Measurements from ENCODE around the gene CXXC1. TPM values are rescaled to one million over a fixed set of nuclear protein-coding genes. Genes with fewer than 3 reads are reported as not detected.

CXXC1 gene
- total RNA-seq, 1 donor from 2014 or later = 60.2 TPM

DNA sequence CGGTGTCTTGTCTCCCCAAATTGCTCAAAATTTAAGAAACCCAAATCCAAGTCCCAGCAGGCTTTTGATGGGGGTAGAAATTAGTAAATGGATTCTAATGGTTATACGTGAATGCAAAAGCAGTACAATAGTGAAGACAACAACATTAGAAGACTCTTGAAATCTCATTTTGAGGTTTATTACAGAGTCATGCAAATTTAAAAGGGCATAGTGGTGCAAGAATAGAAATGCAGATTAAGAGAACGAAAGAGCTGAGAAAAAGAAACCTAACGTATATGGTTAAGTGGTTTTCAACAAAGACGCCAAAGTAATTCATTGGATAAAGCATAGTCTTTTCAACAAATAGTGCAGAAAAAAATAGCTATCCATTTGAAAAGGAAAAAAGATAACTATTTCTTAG is 33.2 kb upstream of the CXXC1 start:
- Histone ChIP-seq H3K36me3 (no peaks in the 10 kb centered on the region), H3K4me3 (no peak overlapping the region), H3K27ac (no peak overlapping the region), H3K9me3 (no peaks in the 10 kb centered on the region), H3K27me3 (ENCODE audit: low read depth) (peaks cover 16% of the 10 kb centered on the region), H3K4me1 (no peaks in the 10 kb centered on the region)
- ATAC-seq (no peak), DNase-seq (no peak)
- intact Hi-C loops (cut with DNase I) = no loop called here
- TF ChIP-seq, protein P1, sequence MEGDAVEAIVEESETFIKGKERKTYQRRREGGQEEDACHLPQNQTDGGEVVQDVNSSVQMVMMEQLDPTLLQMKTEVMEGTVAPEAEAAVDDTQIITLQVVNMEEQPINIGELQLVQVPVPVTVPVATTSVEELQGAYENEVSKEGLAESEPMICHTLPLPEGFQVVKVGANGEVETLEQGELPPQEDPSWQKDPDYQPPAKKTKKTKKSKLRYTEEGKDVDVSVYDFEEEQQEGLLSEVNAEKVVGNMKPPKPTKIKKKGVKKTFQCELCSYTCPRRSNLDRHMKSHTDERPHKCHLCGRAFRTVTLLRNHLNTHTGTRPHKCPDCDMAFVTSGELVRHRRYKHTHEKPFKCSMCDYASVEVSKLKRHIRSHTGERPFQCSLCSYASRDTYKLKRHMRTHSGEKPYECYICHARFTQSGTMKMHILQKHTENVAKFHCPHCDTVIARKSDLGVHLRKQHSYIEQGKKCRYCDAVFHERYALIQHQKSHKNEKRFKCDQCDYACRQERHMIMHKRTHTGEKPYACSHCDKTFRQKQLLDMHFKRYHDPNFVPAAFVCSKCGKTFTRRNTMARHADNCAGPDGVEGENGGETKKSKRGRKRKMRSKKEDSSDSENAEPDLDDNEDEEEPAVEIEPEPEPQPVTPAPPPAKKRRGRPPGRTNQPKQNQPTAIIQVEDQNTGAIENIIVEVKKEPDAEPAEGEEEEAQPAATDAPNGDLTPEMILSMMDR (IDR thresholded peaks at IDR 0.05) = no peak

DNA sequence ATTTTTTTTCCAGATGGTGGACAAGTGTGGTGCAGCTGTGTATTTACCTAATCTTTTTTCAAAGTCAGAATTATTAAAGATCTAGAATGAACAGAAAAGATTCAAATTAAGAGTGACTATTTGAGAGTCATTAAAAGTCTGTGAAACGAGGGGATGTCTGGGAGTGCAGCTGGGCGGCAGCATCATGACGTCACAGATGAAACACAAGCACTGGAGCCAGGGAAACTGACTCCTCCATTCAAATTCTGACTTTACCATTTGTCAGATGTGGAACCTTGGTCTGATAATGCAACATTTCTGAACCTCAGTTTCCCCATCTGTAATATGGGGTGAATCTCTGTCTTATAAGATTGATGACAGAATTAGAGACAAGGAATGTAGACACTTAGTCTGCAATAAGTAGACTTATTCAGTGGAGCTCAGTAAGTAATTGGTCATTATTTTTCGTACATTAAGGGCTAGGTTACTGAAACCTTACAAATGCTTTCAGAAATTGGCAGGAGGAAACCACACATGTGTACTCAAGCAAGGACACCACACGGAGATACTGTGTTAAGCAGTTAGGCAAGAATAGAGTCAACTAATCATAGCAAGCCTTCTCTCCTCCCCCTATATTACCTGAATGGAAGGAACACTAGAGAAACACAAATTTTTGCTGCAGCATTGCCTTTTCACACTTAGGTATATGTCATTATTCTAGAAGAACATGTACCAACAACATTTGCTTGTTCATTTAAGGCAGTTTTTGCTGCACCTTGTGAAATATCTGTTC is 27.8 kb upstream of the CXXC1 start:
- Histone ChIP-seq H3K27ac (no peak overlapping the region), H3K4me3 (no peak overlapping the region), H3K4me1 (no peaks in the 10 kb centered on the region), H3K9me3 (no peaks in the 10 kb centered on the region), H3K27me3 (ENCODE audit: low read depth) (peaks cover 30% of the 10 kb centered on the region), H3K36me3 (no peaks in the 10 kb centered on the region)
- TF ChIP-seq, protein P1 (IDR thresholded peaks at IDR 0.05) = no peak
- DNase-seq (no peak), ATAC-seq (no peak)
- intact Hi-C loops (cut with DNase I) = no loop called here

DNA sequence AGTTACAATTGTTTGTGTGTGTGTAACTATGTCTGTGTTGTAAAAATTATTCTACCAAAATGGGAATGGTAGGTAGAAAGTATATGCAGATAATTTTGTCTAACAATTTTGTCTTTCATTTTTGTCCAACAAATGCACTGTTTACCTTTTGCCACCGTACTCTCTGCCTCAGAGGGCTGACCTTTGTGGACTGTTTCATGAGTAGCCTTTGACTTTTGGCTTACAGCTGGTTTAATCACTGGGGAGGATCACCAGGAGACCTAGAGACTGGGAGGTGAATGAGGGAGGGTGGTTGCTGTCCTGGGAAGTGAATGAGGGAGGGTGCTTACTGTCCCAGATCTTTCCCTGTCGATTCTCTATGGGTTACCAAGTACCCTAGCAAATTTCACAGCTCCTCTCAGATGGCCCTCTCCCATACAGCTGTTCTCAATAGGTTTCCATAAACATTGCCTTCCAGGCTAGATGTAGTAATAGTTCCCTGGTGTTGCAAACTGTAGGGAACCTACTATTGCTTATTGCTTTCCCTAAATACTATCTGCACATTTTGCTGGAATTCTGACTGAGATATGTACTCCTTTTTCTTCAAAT is 26.5 kb upstream of the CXXC1 start:
- Histone ChIP-seq H3K4me1 (no peaks in the 10 kb centered on the region), H3K9me3 (no peaks in the 10 kb centered on the region), H3K27ac (no peak overlapping the region), H3K36me3 (no peaks in the 10 kb centered on the region), H3K27me3 (ENCODE audit: low read depth) (peaks cover 30% of the 10 kb centered on the region), H3K4me3 (no peak overlapping the region)
- intact Hi-C loops (cut with DNase I) = no loop called here
- TF ChIP-seq, protein P1 (IDR thresholded peaks at IDR 0.05) = no peak
- ATAC-seq (no peak), DNase-seq (no peak)

DNA sequence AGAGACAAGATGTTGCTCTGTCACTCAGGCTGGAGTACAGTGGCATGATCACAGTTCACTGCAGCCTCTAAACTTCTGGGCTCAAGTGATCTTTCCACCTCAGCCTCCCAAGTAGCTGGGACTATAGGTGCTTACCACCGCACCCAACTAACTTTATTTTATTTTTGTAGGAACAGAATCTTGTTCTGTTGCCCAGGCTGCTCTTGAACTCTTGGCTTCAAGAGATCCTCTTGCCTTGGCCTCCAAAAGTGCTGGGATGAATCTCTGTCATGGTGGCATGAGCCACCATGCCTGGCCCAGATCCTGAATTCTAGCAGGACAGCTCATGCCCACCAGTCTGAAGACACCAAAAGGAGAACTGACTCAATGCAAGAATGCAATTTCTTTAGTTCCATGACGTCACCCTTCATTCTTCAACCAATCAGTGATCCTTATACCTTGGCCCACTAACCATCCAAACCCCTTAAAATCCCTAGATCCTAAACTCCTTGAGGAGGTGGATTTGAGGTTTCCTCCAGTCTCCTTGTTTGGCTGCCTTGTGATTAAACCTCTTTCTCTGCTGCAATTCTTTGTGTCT is 25.6 kb upstream of the CXXC1 start:
- no peak for DNase-seq

DNA sequence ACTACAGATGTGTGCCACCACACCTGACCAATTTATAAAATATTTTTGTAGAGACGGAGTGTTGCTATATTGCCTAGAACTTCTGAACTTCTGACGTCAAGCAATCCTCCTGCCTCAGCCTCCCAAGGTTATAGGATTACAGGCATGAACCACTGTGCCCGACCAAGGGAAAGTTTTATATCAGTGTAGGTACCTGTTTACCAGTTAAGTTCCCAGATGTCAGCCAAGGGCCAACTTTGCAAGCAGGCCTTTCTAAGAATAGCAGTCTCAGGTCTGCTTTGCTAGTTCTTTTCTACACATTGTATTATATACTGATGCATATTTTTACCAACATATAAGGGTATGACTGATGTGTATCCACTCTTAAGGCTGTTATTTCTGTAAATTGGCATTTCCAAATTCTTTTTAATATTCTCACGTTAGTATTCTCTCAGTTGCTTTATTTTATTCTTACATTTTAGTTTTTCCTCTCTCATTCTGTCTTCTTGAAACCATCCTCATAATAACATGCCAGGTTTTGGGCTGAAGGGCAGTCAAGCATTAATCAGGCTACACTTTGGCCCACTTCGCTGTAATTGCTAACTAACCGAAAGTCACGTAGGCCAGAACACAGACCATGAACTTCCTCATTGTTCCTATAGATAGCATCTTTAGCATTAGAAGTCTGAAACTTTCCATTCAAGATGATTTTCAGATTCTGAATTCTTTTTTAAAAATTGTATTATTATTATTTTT is 25.0 kb upstream of the CXXC1 start:
- H3K4me3 ChIP-seq = no peak overlapping the region
- H3K4me1 ChIP-seq = peaks cover 9% of the 10 kb centered on the region
- DNase-seq (no peak), ATAC-seq (no peak)
- no peaks in the 10 kb centered on the region for H3K9me3 ChIP-seq
- TF ChIP-seq, protein P1 (IDR thresholded peaks at IDR 0.05) = no peak
- H3K27ac ChIP-seq = no peak overlapping the region
- H3K36me3 ChIP-seq = no peaks in the 10 kb centered on the region
- intact Hi-C loops (cut with DNase I) = no loop called here
- peaks cover 24% of the 10 kb centered on the region for H3K27me3 ChIP-seq (ENCODE audit: low read depth)

More for the DNA sequence above, 25.6 kb upstream of the CXXC1 start:
- H3K36me3 ChIP-seq = no peaks in the 10 kb centered on the region
- no peak overlapping the region for H3K4me3 ChIP-seq
- intact Hi-C loops (cut with DNase I) = no loop called here
- H3K27me3 ChIP-seq (ENCODE audit: low read depth) = peaks cover 30% of the 10 kb centered on the region
- H3K4me1 ChIP-seq = peaks cover 4% of the 10 kb centered on the region
- TF ChIP-seq, protein P1 (IDR thresholded peaks at IDR 0.05) = no peak
- H3K9me3 ChIP-seq = no peaks in the 10 kb centered on the region
- no peak overlapping the region for H3K27ac ChIP-seq
- ATAC-seq = no peak
